PC-3 (cell line): ENCODE results near the gene TRABD2A. TPM values are rescaled to one million over a fixed set of nuclear protein-coding genes. Genes with fewer than 3 reads are reported as not detected.

ENCODE experiments used
- ATAC-seq: fragments of 200-7000 bp; cut with Tn5 transposase; 2 replicates; pipeline ENCODE4 v1.9.1; 2020; ENCODE audit warnings: mild to moderate bottlenecking, moderate library complexity
- BruUV-seq: library from RNA; stranded (reverse); fragments of 400-500 nt; replicated peaks from 2 replicates; lab custom pipeline; 2021; lab: Mats Ljungman, UMichigan
- CTCF ChIA-PET: fragments of 300-600 bp; sonication (Branson Sonifier 250); formaldehyde crosslinking; loops from one replicate; lab custom pipeline; 2022; ENCODE audit warnings: antibody characterized with exemption; lab: Charles Lee
- POLR2A ChIA-PET: fragments of 300-600 bp; sonication (Branson Sonifier 250); formaldehyde crosslinking; loops from one replicate; lab custom pipeline; 2022; ENCODE audit warnings: antibody characterized with exemption; ENCODE audit not compliant: unreplicated experiment; lab: Charles Lee
- DNase-seq: peaks from one replicate; pipeline ENCODE4 v3.0.0-alpha.2; 2015
- H2AFZ ChIP-seq: fragments of 300-600 bp; sonication (generic); 2 replicates; pipeline ENCODE4 v1.6.0; 2016; ENCODE audit warnings: antibody characterized with exemption, low read length
- H3F3A ChIP-seq: fragments of 300-600 bp; sonication (generic); one replicate; pipeline ENCODE4 v1.6.0; 2017; ENCODE audit warnings: antibody characterized with exemption, low read length, control low read depth, mild to moderate bottlenecking; ENCODE audit not compliant: unreplicated experiment
- H3K27ac ChIP-seq: fragments of 300-600 bp; sonication (generic); 2 replicates; pipeline ENCODE4 v1.5.1; 2016; ENCODE audit warnings: mild to moderate bottlenecking, low read length
- H3K27me3 ChIP-seq: fragments of 300-600 bp; sonication (generic); 2 replicates; pipeline ENCODE4 v1.6.1; 2016; ENCODE audit warnings: low read length, mixed read lengths
- H3K36me3 ChIP-seq: fragments of 300-600 bp; sonication (generic); 2 replicates; pipeline ENCODE4 v1.6.1; 2016; ENCODE audit warnings: low read depth, mixed run types, low read length, mixed read lengths
- H3K4me1 ChIP-seq: fragments of 300-600 bp; sonication (generic); 2 replicates; pipeline ENCODE4 v1.5.1; 2016; ENCODE audit warnings: low read length; ENCODE audit not compliant: insufficient read depth
- H3K4me2 ChIP-seq: fragments of 300-600 bp; sonication (generic); 2 replicates; pipeline ENCODE4 v1.6.0; 2016; ENCODE audit warnings: low read length
- H3K4me3 ChIP-seq: fragments of 300-600 bp; sonication (generic); 2 replicates; pipeline ENCODE4 v1.5.1; 2016; ENCODE audit warnings: mild to moderate bottlenecking, low read length, mixed read lengths
- H3K79me2 ChIP-seq: fragments of 300-600 bp; sonication (generic); 2 replicates; pipeline ENCODE4 v1.6.1; 2017; ENCODE audit warnings: low read length, mixed read lengths
- H3K9ac ChIP-seq: fragments of 300-600 bp; sonication (generic); 2 replicates; pipeline ENCODE4 v1.6.0; 2016; ENCODE audit warnings: mild to moderate bottlenecking, low read length
- H3K9me2 ChIP-seq: fragments of 300-600 bp; sonication (generic); replicated peaks from 2 replicates; pipeline ENCODE4 v1.6.1; 2016; ENCODE audit warnings: mixed run types, low read length, mixed read lengths
- H3K9me3 ChIP-seq: fragments of 300-600 bp; sonication (generic); 2 replicates; pipeline ENCODE4 v1.6.1; 2016; ENCODE audit warnings: low read length, mixed read lengths
- H4K20me1 ChIP-seq: fragments of 300-600 bp; sonication (generic); 2 replicates; pipeline ENCODE4 v1.6.1; 2016; ENCODE audit warnings: low read length, mixed read lengths
- EZH2 ChIP-seq: fragments of 300-600 bp; sonication (generic); IDR thresholded peaks from one replicate; pipeline ENCODE4 v1.6.1; 2017; ENCODE audit warnings: antibody characterized with exemption, mild to moderate bottlenecking, low read length; ENCODE audit not compliant: unreplicated experiment
- EZH2phosphoT487 ChIP-seq: fragments of 300-600 bp; sonication (generic); IDR thresholded peaks from 2 replicates; pipeline ENCODE4 v1.6.1; 2018; ENCODE audit warnings: mild to moderate bottlenecking, antibody characterized with exemption, low read length, borderline replicate concordance
- intact Hi-C: fragments of 100-400 bp; cut with micrococcal nuclease; formaldehyde crosslinking; loops from 2 replicates; pipeline ENCODE4 v1.9.0; 2023
- total RNA-seq: library from RNA; depleted of rRNA; stranded (reverse); fragments of >200 nt; gene quantifications from 2 replicates; pipeline ENCODE4 v1.2.3, GENCODE V29; 2014
- TF ChIP-seq, protein P1 (sequence below): fragments of 300-600 bp; sonication (generic); conservative IDR thresholded peaks from 2 replicates; pipeline ENCODE4 v1.5.1; 2017; ENCODE audit warnings: antibody characterized with exemption, low read depth, mild to moderate bottlenecking, low read length

Gene TRABD2A
- total RNA-seq, 1 experiment from 2014 or later: 2.0 TPM

DNA sequence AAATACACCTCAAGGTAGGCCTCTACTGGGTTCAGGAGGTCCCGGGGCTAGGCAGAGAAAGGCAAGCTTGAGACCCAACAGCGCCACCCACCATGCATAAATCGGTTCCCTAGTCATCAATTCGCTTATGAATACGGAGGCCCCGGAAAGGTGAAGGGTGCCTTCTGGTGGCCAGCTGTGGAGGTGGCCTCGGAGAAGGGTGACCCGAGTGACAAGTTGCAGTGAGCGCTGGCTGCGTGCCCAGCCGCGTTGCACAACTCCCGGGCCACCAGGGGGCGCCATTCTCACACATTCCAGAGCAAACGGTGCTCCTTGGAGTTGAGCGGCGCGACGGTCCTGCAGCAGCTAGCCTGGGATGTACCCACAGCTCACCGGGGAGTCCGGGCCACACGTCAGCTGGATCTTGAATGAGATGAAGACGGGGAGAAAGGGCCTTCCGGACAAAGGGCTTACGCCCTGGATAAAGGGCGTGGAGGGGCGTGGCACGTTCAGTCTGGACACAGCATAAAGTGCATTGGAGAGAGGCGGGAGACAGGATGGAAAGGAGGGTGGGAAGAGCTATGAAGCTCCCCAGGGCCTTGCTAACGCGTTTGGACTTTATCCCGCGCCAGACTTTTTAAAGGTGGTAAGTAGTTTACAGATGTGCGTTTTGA lies 45.0 kb upstream of the TRABD2A start:
- no peaks in the 10 kb centered on the region for H4K20me1 ChIP-seq
- peak overlapping the region; percentile 94 for H2AFZ ChIP-seq
- intact Hi-C loops: loop anchor here (1.0 to 5.0 kb wide), 5 partner anchors 21 to 429 kb away; partner anchors contain the start of genes TMSB10 and TRABD2A
- ATAC-seq (peak; percentile 86), DNase-seq (peak; percentile 98)
- ChIA-PET CTCF (interaction anchor here (0.6 to 2.9 kb wide), 16 partner anchors 8 to 369 kb away, joined by 3 to 23 read pairs (median 6); partner anchors contain the start of gene KCMF1), POLR2A (interaction anchor here (0.5 to 1.9 kb wide), 9 partner anchors 20 to 373 kb away, joined by 3 to 12 read pairs (median 7); partner anchors contain the start of gene KCMF1)
- H3F3A ChIP-seq: no peaks in the 10 kb centered on the region
- H3K4me3 ChIP-seq: peak overlapping the region; percentile 74
- H3K9me2 ChIP-seq: no peaks in the 10 kb centered on the region
- TF ChIP-seq, protein P1, sequence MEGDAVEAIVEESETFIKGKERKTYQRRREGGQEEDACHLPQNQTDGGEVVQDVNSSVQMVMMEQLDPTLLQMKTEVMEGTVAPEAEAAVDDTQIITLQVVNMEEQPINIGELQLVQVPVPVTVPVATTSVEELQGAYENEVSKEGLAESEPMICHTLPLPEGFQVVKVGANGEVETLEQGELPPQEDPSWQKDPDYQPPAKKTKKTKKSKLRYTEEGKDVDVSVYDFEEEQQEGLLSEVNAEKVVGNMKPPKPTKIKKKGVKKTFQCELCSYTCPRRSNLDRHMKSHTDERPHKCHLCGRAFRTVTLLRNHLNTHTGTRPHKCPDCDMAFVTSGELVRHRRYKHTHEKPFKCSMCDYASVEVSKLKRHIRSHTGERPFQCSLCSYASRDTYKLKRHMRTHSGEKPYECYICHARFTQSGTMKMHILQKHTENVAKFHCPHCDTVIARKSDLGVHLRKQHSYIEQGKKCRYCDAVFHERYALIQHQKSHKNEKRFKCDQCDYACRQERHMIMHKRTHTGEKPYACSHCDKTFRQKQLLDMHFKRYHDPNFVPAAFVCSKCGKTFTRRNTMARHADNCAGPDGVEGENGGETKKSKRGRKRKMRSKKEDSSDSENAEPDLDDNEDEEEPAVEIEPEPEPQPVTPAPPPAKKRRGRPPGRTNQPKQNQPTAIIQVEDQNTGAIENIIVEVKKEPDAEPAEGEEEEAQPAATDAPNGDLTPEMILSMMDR: peak; percentile 99
- TF ChIP-seq EZH2: no peak
- no peak for TF ChIP-seq EZH2phosphoT487
- no peaks in the 10 kb centered on the region for H3K27me3 ChIP-seq
- peaks cover 20% of the 10 kb centered on the region for H3K4me1 ChIP-seq
- H3K79me2 ChIP-seq: peaks cover 19% of the 10 kb centered on the region
- BruUV-seq: TSS peak; percentile 62
- no peaks in the 10 kb centered on the region for H3K9me3 ChIP-seq
- peak overlapping the region; percentile 74 for H3K9ac ChIP-seq
- no peaks in the 10 kb centered on the region for H3K36me3 ChIP-seq
- H3K4me2 ChIP-seq: peak overlapping the region; percentile 94
- peak overlapping the region; percentile 80 for H3K27ac ChIP-seq

DNA sequence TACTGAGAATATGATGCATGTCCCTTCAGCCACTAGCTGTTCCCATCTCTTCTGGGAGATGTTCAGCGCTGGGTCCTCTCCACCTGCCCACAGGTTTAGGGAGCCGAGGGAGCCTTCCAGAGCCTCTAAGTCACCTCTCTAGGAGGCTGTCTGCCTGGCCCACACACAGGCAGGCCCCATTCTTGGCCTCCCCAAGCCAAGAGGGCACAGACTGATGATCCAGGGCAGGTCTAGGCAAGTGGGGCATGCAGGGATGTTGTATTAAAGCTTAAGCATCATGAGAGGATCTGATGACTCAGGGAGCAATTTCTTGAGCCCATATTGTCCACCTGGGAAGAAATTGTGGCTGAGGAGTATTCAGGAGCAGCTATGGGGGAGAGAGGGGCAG lies 44.4 kb upstream of the TRABD2A start:
- H4K20me1 ChIP-seq: no peaks in the 10 kb centered on the region
- peaks cover 23% of the 10 kb centered on the region for H3K4me1 ChIP-seq
- ChIA-PET POLR2A (interaction anchor here (0.6 to 1.9 kb wide), 5 partner anchors 21 to 132 kb away, joined by 3 to 9 read pairs (median 7); partner anchors contain the start of gene KCMF1), CTCF (interaction anchor here (0.6 to 2.9 kb wide), 12 partner anchors 9 to 93 kb away, joined by 3 to 23 read pairs (median 9); partner anchors contain the start of gene KCMF1)
- H3K27ac ChIP-seq: 0 out of 2 replicates have a peak overlapping the region, but pooled peaks have one; percentile 2
- H3K79me2 ChIP-seq: peaks cover 19% of the 10 kb centered on the region
- ATAC-seq: no peak
- intact Hi-C loops: loop anchor here (5.0 kb wide), 2 partner anchors 293 to 428 kb away; no protein-coding TSS in a partner anchor
- peaks cover 2% of the 10 kb centered on the region for H3F3A ChIP-seq
- H3K36me3 ChIP-seq: no peaks in the 10 kb centered on the region
- peak overlapping the region; percentile 94 for H3K4me2 ChIP-seq
- no peaks in the 10 kb centered on the region for H3K9me2 ChIP-seq
- H3K9me3 ChIP-seq: no peaks in the 10 kb centered on the region
- DNase-seq: no peak
- H2AFZ ChIP-seq: 0 out of 2 replicates have a peak overlapping the region, but pooled peaks have one; percentile 30
- BruUV-seq: no TSS peak
- no peak overlapping the region; the same call in 1 of the 2 replicates for H3K4me3 ChIP-seq
- TF ChIP-seq EZH2 (no peak), EZH2phosphoT487 (no peak)
- TF ChIP-seq, protein P1: no peak
- no peak overlapping the region for H3K9ac ChIP-seq
- H3K27me3 ChIP-seq: no peaks in the 10 kb centered on the region
